ENCODE measurements around the gene WDFY4.

- TF ChIP-seq POLR2A (IDR thresholded peaks at IDR 0.05) = no peak
- TF ChIP-seq POLR2AphosphoS5 (IDR thresholded peaks at IDR 0.05) = no peak
- no peak for TF ChIP-seq CTCF (IDR thresholded peaks at IDR 0.05)
- no peak for TF ChIP-seq EP300 (IDR thresholded peaks at IDR 0.05)
Measured at GRCh38 chr10:48770561-48771089, 86.0 kb downstream of the WDFY4 start.

Data from gastroesophageal sphincter (tissue), 3 donors.